GM12865 (cell line): ENCODE data around the gene PCDHGB4.

Experiments used
- DNase-seq: peaks from one replicate; pipeline ENCODE4 v3.0.0; 2010; ENCODE audit warnings: low read depth
- H3K4me3 ChIP-seq: 2 replicates; pipeline ENCODE4 v1.5.1; 2011; ENCODE audit warnings: mild to moderate bottlenecking, low read depth, low read length, control low read depth
- TF ChIP-seq, protein P1 (sequence below): IDR thresholded peaks from 2 replicates; pipeline ENCODE4 v1.5.1; 2011; ENCODE audit warnings: low read length, control low read depth, low read depth, inconsistent platforms; ENCODE audit not compliant: insufficient read depth; ENCODE audit errors: missing control alignments

The PCDHGB4 gene

DNA sequence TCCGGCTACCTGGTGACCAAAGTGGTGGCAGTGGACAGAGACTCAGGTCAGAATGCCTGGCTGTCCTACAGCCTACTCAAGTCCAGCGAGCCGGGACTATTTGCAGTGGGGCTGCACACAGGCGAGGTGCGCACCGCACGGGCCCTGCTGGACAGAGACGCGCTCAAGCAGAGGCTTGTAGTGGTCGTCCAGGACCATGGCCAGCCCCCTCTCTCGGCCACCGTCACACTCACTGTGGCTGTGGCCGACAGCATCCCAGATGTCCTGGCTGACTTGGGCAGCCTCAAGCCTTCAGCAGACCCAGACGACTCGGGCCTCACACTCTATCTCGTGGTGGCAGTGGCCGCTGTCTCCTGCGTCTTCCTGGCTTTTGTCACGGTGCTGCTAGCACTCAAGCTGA, 30.5 kb upstream of the PCDHGB4 start:
- no peak overlapping the region for H3K4me3 ChIP-seq
- TF ChIP-seq, protein P1, sequence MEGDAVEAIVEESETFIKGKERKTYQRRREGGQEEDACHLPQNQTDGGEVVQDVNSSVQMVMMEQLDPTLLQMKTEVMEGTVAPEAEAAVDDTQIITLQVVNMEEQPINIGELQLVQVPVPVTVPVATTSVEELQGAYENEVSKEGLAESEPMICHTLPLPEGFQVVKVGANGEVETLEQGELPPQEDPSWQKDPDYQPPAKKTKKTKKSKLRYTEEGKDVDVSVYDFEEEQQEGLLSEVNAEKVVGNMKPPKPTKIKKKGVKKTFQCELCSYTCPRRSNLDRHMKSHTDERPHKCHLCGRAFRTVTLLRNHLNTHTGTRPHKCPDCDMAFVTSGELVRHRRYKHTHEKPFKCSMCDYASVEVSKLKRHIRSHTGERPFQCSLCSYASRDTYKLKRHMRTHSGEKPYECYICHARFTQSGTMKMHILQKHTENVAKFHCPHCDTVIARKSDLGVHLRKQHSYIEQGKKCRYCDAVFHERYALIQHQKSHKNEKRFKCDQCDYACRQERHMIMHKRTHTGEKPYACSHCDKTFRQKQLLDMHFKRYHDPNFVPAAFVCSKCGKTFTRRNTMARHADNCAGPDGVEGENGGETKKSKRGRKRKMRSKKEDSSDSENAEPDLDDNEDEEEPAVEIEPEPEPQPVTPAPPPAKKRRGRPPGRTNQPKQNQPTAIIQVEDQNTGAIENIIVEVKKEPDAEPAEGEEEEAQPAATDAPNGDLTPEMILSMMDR: no peak
- DNase-seq: no peak

DNA sequence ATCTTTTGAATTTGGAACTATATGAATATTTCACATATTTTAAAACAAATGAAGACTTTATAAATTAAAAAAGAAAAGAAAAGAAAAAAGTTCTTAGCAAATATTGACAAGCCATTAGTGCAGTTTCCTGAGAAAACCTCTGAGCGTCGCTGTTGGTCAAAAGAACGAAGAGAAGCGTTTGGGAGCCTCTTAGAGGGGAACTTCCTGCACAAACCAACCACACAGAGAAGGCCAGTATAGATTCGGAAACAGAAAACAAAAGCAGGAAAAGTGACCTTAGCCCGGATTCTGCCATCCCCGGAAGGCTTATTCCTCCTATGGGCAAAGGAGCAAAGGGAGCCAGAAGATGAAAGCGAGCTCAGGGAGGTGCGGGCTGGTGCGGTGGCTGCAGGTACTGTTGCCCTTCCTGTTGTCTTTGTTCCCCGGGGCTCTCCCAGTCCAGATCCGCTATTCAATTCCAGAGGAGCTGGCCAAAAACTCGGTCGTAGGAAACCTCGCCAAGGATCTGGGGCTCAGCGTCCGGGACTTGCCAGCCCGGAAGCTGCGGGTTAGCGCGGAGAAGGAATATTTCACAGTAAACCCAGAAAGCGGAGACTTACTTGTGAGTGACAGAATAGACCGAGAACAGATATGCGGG, 27.6 kb upstream of the PCDHGB4 start, which contains the start of gene PCDHGB2:
PCDHGB2 (plus strand) TSS at position 205 of the 637 bp plus-strand sequence; CDS start at position 347, 142 bp downstream.
- TF ChIP-seq, protein P1: peak; percentile 42
- H3K4me3 ChIP-seq: peak within 1 kb of the TSS; percentile 39
- DNase-seq: peak; percentile 64

DNA sequence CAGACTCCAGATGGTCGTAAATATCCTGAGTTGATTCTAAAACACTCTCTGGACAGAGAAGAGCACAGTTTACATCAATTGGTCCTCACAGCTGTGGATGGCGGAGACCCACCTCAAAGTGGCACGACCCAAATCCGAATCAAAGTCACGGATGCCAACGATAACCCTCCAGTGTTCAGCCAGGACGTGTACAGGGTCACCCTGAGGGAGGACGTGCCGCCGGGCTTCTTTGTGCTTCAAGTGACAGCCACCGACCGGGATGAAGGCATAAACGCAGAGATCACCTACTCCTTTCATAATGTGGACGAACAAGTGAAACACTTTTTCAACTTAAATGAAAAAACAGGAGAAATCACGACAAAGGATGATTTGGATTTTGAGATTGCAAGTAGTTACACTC, 26.8 kb upstream of the PCDHGB4 start:
- no peak overlapping the region for H3K4me3 ChIP-seq
- TF ChIP-seq, protein P1: no peak
- DNase-seq: no peak

DNA sequence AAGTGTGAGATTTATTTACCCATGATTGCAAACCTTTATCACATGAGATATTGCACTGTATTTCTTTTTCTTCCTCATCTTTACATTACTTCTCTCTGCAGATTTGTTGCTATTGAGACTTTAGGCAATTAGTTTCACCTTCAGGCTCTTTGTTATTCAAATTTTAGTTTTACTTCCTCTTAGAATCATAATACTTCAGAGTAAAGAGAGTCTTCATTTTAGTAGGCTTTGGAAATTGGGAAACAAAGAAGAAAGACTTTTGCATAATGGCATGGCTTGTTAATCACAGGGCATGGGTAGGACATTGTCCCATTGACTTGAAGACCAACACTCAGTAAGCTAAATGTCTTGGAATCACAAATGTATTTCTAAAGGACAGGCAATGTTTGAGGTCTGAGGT, 24.8 kb upstream of the PCDHGB4 start:
- DNase-seq: no peak
- H3K4me3 ChIP-seq: no peak overlapping the region
- TF ChIP-seq, protein P1: no peak

DNA sequence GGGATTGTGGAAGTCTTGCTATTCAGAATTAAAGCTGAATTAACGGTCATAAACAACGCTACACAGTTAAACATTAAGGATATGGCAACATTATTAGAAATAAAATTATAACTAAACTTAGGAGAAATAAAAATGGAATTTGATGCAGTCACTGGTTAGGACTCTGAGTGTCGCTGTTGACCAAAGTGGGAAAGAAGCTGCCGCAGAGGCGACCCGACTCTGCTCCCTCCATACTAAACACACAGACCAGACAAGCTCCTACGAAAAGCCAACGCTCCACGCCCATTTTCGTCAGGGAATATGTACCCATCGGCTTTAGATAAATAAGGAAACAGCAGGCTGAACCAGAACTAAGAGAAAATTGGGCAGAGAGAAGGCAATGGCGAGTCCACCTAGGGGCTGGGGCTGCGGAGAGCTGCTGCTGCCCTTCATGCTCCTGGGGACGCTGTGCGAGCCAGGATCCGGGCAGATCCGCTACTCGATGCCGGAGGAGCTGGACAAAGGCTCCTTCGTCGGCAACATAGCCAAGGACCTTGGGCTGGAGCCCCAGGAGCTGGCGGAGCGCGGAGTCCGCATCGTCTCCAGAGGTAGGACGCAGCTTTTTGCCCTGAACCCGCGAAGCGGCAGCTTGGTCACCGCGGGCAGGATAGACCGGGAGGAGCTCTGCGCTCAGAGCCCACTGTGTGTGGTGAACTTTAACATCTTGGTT, 23.4 kb upstream of the PCDHGB4 start, which contains the start of gene PCDHGA5:
PCDHGA5 (plus strand) TSS at position 211 of the 709 bp plus-strand sequence; CDS start at position 380, 169 bp downstream.
- DNase-seq: no peak
- TF ChIP-seq, protein P1: no peak
- no peak within 1 kb of the TSS for H3K4me3 ChIP-seq

DNA sequence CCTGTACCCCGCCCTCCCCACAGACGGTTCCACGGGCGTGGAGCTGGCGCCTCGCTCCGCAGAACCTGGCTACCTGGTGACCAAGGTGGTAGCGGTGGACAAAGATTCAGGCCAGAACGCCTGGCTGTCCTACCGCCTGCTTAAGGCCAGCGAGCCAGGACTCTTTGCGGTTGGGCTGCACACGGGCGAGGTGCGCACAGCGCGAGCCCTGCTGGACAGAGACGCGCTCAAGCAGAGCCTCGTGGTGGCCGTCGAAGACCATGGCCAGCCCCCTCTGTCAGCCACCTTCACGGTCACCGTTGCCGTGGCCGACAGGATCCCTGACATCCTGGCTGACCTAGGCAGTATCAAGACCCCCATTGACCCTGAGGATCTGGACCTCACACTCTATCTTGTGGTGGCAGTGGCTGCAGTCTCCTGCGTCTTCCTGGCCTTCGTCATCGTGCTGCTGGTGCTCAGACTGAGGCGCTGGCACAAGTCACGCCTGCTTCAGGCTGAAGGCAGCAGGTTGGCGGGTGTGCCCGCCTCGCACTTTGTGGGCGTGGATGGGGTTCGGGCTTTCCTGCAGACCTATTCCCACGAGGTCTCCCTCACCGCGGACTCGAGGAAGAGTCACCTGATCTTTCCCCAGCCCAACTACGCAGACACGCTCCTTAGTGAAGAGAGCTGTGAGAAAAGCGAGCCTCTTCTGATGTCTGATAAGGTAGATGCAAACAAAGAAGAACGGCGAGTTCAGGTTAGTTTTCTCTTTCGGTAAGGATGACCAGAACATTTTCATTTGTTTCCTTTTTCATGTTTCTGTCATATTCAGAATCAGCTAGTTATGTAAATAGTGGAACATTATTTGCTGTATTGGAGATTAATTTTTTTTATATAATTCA, 21.2 kb upstream of the PCDHGB4 start:
- no peak overlapping the region for H3K4me3 ChIP-seq
- no peak for DNase-seq
- TF ChIP-seq, protein P1: no peak
